ENCODE data around the gene LHX3.
"Not testable (repeated sequence)": the region's sequence is repeated elsewhere in the genome, so short reads cannot be mapped to it uniquely, and the experiment has no call there.

Gene LHX3

GRCh38 chr9:136152543-136152866, 52.4 kb downstream of the LHX3 start:
- DNase-seq (ENCODE audit: extremely low read depth, low read depth), result no peak
- no peak for TF ChIP-seq CTCF (IDR thresholded peaks at IDR 0.05; ENCODE audit: low read depth, low read length)

- no peak for TF ChIP-seq CTCF (IDR thresholded peaks at IDR 0.05; ENCODE audit: low read depth, low read length)
- DNase-seq (ENCODE audit: extremely low read depth, low read depth), result no peak
Observed at GRCh38 chr9:136151848-136152542, 52.9 kb downstream of the LHX3 start.

- TF ChIP-seq CTCF (IDR thresholded peaks at IDR 0.05; ENCODE audit: low read depth, low read length), result no peak
- DNase-seq (ENCODE audit: extremely low read depth, low read depth), result no peak
Observed at GRCh38 chr9:136151214-136151804, 53.6 kb downstream of the LHX3 start.

GRCh38 chr9:136150664-136151213, 54.2 kb downstream of the LHX3 start:
- DNase-seq (ENCODE audit: extremely low read depth, low read depth), result not testable (repeated sequence)

GRCh38 chr9:136149853-136150252, 55.1 kb downstream of the LHX3 start:
- no peak for DNase-seq (ENCODE audit: extremely low read depth, low read depth)
- TF ChIP-seq CTCF (IDR thresholded peaks at IDR 0.05; ENCODE audit: low read depth, low read length), result no peak

GRCh38 chr9:136149337-136149736, 55.6 kb downstream of the LHX3 start:
- TF ChIP-seq CTCF (IDR thresholded peaks at IDR 0.05; ENCODE audit: low read depth, low read length), result no peak
- no peak for DNase-seq (ENCODE audit: extremely low read depth, low read depth)

GRCh38 chr9:136148766-136149165, 56.2 kb downstream of the LHX3 start:
- TF ChIP-seq CTCF (IDR thresholded peaks at IDR 0.05; ENCODE audit: low read depth, low read length), result no peak

More at GRCh38 chr9:136148766-136149165, 56.2 kb downstream of the LHX3 start:
- no peak for DNase-seq (ENCODE audit: extremely low read depth, low read depth)
